ENCODE data around the gene ZNF630.

The ZNF630 gene

DNA sequence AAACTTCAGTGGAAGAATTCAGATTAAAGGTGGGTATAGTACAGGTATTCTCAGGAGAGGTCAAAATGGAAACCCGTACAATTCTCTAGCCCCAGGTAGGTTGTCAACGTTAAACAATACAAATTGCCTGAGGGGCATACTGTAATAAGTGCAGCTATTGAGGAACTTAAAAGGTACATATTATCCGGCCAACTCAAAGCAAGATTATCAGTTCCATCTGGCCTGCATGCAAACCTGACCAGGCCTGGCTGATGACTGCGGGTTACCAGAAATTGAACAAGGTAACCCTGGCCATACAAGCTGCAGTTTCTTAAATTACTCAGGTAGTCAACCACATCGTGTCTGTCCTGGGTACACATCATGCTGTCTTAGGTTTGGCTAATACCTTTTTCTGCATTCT is 12.3 kb upstream of the ZNF630 start:
- Histone ChIP-seq H3K4me3 (ENCODE audit: low read depth in 1 of 2, low read length in 2 of 2) (no peak overlapping the region), H3K4me1 (ENCODE audit: insufficient read depth, low read length) (no peaks in the 10 kb centered on the region), H3K9ac (ENCODE audit: low read depth, low read length) (no peak overlapping the region), H3K4me2 (ENCODE audit: insufficient read depth, low read length) (no peak overlapping the region), H3K9me3 (ENCODE audit: insufficient read depth, low read length, severe bottlenecking) (no peaks in the 10 kb centered on the region), H3K27me3 (ENCODE audit: insufficient read depth, low read length, poor library complexity) (no peaks in the 10 kb centered on the region), H3K36me3 (ENCODE audit: insufficient read depth, low read length) (no peaks in the 10 kb centered on the region), H3K79me2 (ENCODE audit: insufficient read depth, low read length) (no peaks in the 10 kb centered on the region), H3K27ac (ENCODE audit: low read length) (no peak overlapping the region), H4K20me1 (ENCODE audit: insufficient read depth, low read length) (no peaks in the 10 kb centered on the region), H2AFZ (ENCODE audit: low read depth, low read length) (no peak overlapping the region)
- no peak for TF ChIP-seq EZH2 (IDR thresholded peaks at IDR 0.05; ENCODE audit: borderline replicate concordance, low read depth, low read length, severe bottlenecking)
- TF ChIP-seq, protein P1, sequence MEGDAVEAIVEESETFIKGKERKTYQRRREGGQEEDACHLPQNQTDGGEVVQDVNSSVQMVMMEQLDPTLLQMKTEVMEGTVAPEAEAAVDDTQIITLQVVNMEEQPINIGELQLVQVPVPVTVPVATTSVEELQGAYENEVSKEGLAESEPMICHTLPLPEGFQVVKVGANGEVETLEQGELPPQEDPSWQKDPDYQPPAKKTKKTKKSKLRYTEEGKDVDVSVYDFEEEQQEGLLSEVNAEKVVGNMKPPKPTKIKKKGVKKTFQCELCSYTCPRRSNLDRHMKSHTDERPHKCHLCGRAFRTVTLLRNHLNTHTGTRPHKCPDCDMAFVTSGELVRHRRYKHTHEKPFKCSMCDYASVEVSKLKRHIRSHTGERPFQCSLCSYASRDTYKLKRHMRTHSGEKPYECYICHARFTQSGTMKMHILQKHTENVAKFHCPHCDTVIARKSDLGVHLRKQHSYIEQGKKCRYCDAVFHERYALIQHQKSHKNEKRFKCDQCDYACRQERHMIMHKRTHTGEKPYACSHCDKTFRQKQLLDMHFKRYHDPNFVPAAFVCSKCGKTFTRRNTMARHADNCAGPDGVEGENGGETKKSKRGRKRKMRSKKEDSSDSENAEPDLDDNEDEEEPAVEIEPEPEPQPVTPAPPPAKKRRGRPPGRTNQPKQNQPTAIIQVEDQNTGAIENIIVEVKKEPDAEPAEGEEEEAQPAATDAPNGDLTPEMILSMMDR (IDR thresholded peaks at IDR 0.05; ENCODE audit: borderline replicate concordance, extremely low read depth, low read length, poor library complexity, severe bottlenecking), result no peak
- ATAC-seq (ENCODE audit: insufficient read depth, low read depth), result no peak
- no peak for DNase-seq

GRCh38 chrX:48083212-48083611 is 11.8 kb upstream of the ZNF630 start:
- peak; percentile 89 for ATAC-seq (ENCODE audit: insufficient read depth, low read depth)

GRCh38 chrX:48076343-48076742 is 4.9 kb upstream of the ZNF630 start:
- no peaks in the 10 kb centered on the region for H3K27me3 ChIP-seq (ENCODE audit: insufficient read depth, low read length, poor library complexity)
- no peaks in the 10 kb centered on the region for H3K36me3 ChIP-seq (ENCODE audit: insufficient read depth, low read length)
- DNase-seq, result no peak
- H3K9me3 ChIP-seq (ENCODE audit: insufficient read depth, low read length, severe bottlenecking), result no peaks in the 10 kb centered on the region
- H3K79me2 ChIP-seq (ENCODE audit: insufficient read depth, low read length), result no peaks in the 10 kb centered on the region
- ATAC-seq (ENCODE audit: insufficient read depth, low read depth), result no peak
- no peak overlapping the region for H2AFZ ChIP-seq (ENCODE audit: low read depth, low read length)
- H3K4me2 ChIP-seq (ENCODE audit: insufficient read depth, low read length), result no peak overlapping the region
- H3K27ac ChIP-seq (ENCODE audit: low read length), result no peak overlapping the region
- H3K4me3 ChIP-seq (ENCODE audit: low read depth in 1 of 2, low read length in 2 of 2), result no peak overlapping the region
- H3K9ac ChIP-seq (ENCODE audit: low read depth, low read length), result no peak overlapping the region
- H4K20me1 ChIP-seq (ENCODE audit: insufficient read depth, low read length), result no peaks in the 10 kb centered on the region
- TF ChIP-seq EZH2 (IDR thresholded peaks at IDR 0.05; ENCODE audit: borderline replicate concordance, low read depth, low read length, severe bottlenecking), result no peak
- TF ChIP-seq, protein P1 (IDR thresholded peaks at IDR 0.05; ENCODE audit: borderline replicate concordance, extremely low read depth, low read length, poor library complexity, severe bottlenecking), result no peak
- no peaks in the 10 kb centered on the region for H3K4me1 ChIP-seq (ENCODE audit: insufficient read depth, low read length)

More at GRCh38 chrX:48083212-48083611, 11.8 kb upstream of the ZNF630 start:
- no peaks in the 10 kb centered on the region for H3K4me1 ChIP-seq (ENCODE audit: insufficient read depth, low read length)
- no peak overlapping the region for H3K4me3 ChIP-seq (ENCODE audit: low read depth in 1 of 2, low read length in 2 of 2)
- no peaks in the 10 kb centered on the region for H3K79me2 ChIP-seq (ENCODE audit: insufficient read depth, low read length)
- no peaks in the 10 kb centered on the region for H3K9me3 ChIP-seq (ENCODE audit: insufficient read depth, low read length, severe bottlenecking)
- no peak for TF ChIP-seq EZH2 (IDR thresholded peaks at IDR 0.05; ENCODE audit: borderline replicate concordance, low read depth, low read length, severe bottlenecking)
- TF ChIP-seq, protein P1 (IDR thresholded peaks at IDR 0.05; ENCODE audit: borderline replicate concordance, extremely low read depth, low read length, poor library complexity, severe bottlenecking), result peak; percentile 65
- peak; percentile 51 for DNase-seq
- H4K20me1 ChIP-seq (ENCODE audit: insufficient read depth, low read length), result no peaks in the 10 kb centered on the region
- H3K4me2 ChIP-seq (ENCODE audit: insufficient read depth, low read length), result no peak overlapping the region
- no peaks in the 10 kb centered on the region for H3K36me3 ChIP-seq (ENCODE audit: insufficient read depth, low read length)
- no peak overlapping the region for H3K27ac ChIP-seq (ENCODE audit: low read length)
- H3K9ac ChIP-seq (ENCODE audit: low read depth, low read length), result no peak overlapping the region
- H3K27me3 ChIP-seq (ENCODE audit: insufficient read depth, low read length, poor library complexity), result no peaks in the 10 kb centered on the region
- H2AFZ ChIP-seq (ENCODE audit: low read depth, low read length), result no peak overlapping the region

All from DND-41 (cell line).